IMR-90 (cell line): ENCODE data around the gene TULP3. TPM values are rescaled to one million over a fixed set of nuclear protein-coding genes. Genes with fewer than 3 reads are reported as not detected.

Experiments used
- ATAC-seq: fragments of 200-7000 bp; cut with Tn5 transposase; 2 replicates; pipeline ENCODE4 v1.9.1; 2020; ENCODE audit warnings: low read depth, mild to moderate bottlenecking, moderate library complexity
- BruUV-seq: library from RNA; stranded (reverse); fragments of 400-500 nt; replicated peaks from 2 replicates; lab custom pipeline; 2021; lab: Mats Ljungman, UMichigan
- CTCF ChIA-PET: fragments of 300-600 bp; formaldehyde crosslinking; extraction: SDS; loops from one replicate; lab custom pipeline; 2021; ENCODE audit warnings: antibody characterized with exemption; lab: Yijun Ruan, JAX
- POLR2A ChIA-PET: fragments of 300-600 bp; sonication (Branson Sonifier 250); formaldehyde crosslinking; loops from one replicate; lab custom pipeline; 2022; ENCODE audit warnings: antibody characterized with exemption; ENCODE audit not compliant: unreplicated experiment; lab: Charles Lee
- DNase-seq: peaks from one replicate; pipeline ENCODE4 v3.0.0; 2013
- H2AFZ ChIP-seq: replicated peaks from 2 replicates; pipeline ENCODE3; 2013; ENCODE audit warnings: low read length, mild to moderate bottlenecking; ENCODE audit not compliant: poor library complexity
- H2AK5ac ChIP-seq: 2 replicates; pipeline ENCODE4 v1.6.1; 2013; ENCODE audit warnings: low read depth, low read length, inconsistent platforms
- H2AK9ac ChIP-seq: replicated peaks from 2 replicates; pipeline ENCODE3; 2013; ENCODE audit warnings: mild to moderate bottlenecking, low read depth, low read length, moderate library complexity; ENCODE audit not compliant: poor library complexity
- H2BK120ac ChIP-seq: 2 replicates; pipeline ENCODE4 v1.6.1; 2013; ENCODE audit warnings: low read depth, low read length, inconsistent platforms
- H2BK15ac ChIP-seq: 3 replicates; pipeline ENCODE4 v1.6.1; 2013; ENCODE audit warnings: low read depth, low read length, inconsistent platforms
- H2BK20ac ChIP-seq: 2 replicates; pipeline ENCODE4 v1.6.1; 2013; ENCODE audit warnings: low read depth, mild to moderate bottlenecking, inconsistent platforms, low read length, moderate library complexity
- H2BK5ac ChIP-seq: 2 replicates; pipeline ENCODE4 v1.6.1; 2013; ENCODE audit warnings: mild to moderate bottlenecking, low read depth, low read length, inconsistent platforms; ENCODE audit not compliant: poor library complexity, severe bottlenecking
- H3K14ac ChIP-seq: replicated peaks from 2 replicates; pipeline ENCODE4 v1.6.1; 2013; ENCODE audit warnings: low read depth, low read length, inconsistent platforms
- H3K18ac ChIP-seq: 2 replicates; pipeline ENCODE4 v1.6.1; 2013; ENCODE audit warnings: low read depth, low read length, control low read depth
- H3K23ac ChIP-seq: 2 replicates; pipeline ENCODE4 v1.6.1; 2013; ENCODE audit warnings: low read depth, low read length, inconsistent platforms
- H3K27ac ChIP-seq: 2 replicates; pipeline ENCODE4 v1.5.1; 2013; ENCODE audit warnings: mild to moderate bottlenecking, control low read depth, low read length; ENCODE audit not compliant: insufficient read depth
- H3K27me3 ChIP-seq: 2 replicates; pipeline ENCODE4 v1.6.1; 2013; ENCODE audit warnings: low read length; ENCODE audit not compliant: control insufficient read depth, insufficient read depth
- H3K36me3 ChIP-seq: 2 replicates; pipeline ENCODE4 v1.6.1; 2013; ENCODE audit warnings: low read length, mixed read lengths; ENCODE audit not compliant: control insufficient read depth, insufficient read depth
- H3K4ac ChIP-seq: 2 replicates; pipeline ENCODE4 v1.6.1; 2013; ENCODE audit warnings: low read depth, low read length, inconsistent platforms
- H3K4me1 ChIP-seq: 2 replicates; pipeline ENCODE4 v1.6.1; 2013; ENCODE audit warnings: low read length, mixed read lengths; ENCODE audit not compliant: control insufficient read depth, insufficient read depth
- H3K4me2 ChIP-seq: 2 replicates; pipeline ENCODE4 v1.6.1; 2013; ENCODE audit warnings: low read depth, mild to moderate bottlenecking, control low read depth, low read length, moderate library complexity
- H3K4me3 ChIP-seq: 2 replicates; pipeline ENCODE4 v1.5.1; 2013; ENCODE audit warnings: low read depth, mild to moderate bottlenecking, control low read depth, low read length, moderate library complexity; ENCODE audit not compliant: insufficient read depth
- H3K56ac ChIP-seq: 2 replicates; pipeline ENCODE4 v1.6.1; 2013; ENCODE audit warnings: low read length, inconsistent platforms; ENCODE audit not compliant: insufficient read depth; ENCODE audit errors: extremely low read depth
- H3K79me1 ChIP-seq, 2 experiments: 2 replicates each; pipeline ENCODE4 v1.6.1; 2013; ENCODE audit warnings: low read length in 2 of 2, inconsistent platforms in 1 of 2, low read depth in 1 of 2
- H3K9ac ChIP-seq: 2 replicates; pipeline ENCODE4 v1.6.1; 2013; ENCODE audit warnings: low read depth, low read length, control low read depth
- H3K9me1 ChIP-seq: 2 replicates; pipeline ENCODE4 v1.6.1; 2013; ENCODE audit warnings: low read length, inconsistent platforms; ENCODE audit not compliant: insufficient read depth
- H3K9me3 ChIP-seq: 2 replicates; pipeline ENCODE4 v1.6.1; 2013; ENCODE audit warnings: low read length; ENCODE audit not compliant: control insufficient read depth, insufficient read depth
- H4K20me1 ChIP-seq: 2 replicates; pipeline ENCODE4 v1.6.1; 2013; ENCODE audit warnings: low read length, inconsistent platforms; ENCODE audit not compliant: insufficient read depth
- H4K5ac ChIP-seq: 2 replicates; pipeline ENCODE4 v1.6.1; 2013; ENCODE audit warnings: mild to moderate bottlenecking, low read depth, low read length, control low read depth
- H4K8ac ChIP-seq, 2 experiments: 2 replicates each; pipeline ENCODE4 v1.6.1; 2013; ENCODE audit warnings: low read depth in 2 of 2, low read length in 2 of 2, control low read depth in 1 of 2, inconsistent platforms in 1 of 2
- H4K91ac ChIP-seq: 2 replicates; pipeline ENCODE4 v1.6.1; 2013; ENCODE audit warnings: low read depth, low read length, inconsistent platforms; ENCODE audit not compliant: insufficient read depth
- CEBPB ChIP-seq: IDR thresholded peaks from 2 replicates; pipeline ENCODE4 v1.6.1; 2012; ENCODE audit warnings: low read depth, low read length, improper control_type of control experiment
- MAFK ChIP-seq: IDR thresholded peaks from 2 replicates; pipeline ENCODE4 v1.6.1; 2012; ENCODE audit warnings: low read depth, low read length, improper control_type of control experiment
- SMC3 ChIP-seq: fragments of 150-350 bp; IDR thresholded peaks from 2 replicates; pipeline ENCODE4 v1.6.1; 2016; ENCODE audit warnings: low read depth, mild to moderate bottlenecking, antibody characterized with exemption, low read length, moderate library complexity
- WGBS, 2 experiments: methylation state at CpG; one replicate each; pipeline versions ENCODE4 v1.1.5 to v1.1.7; 2013; ENCODE audit warnings: missing lambda C conversion rate in 2 of 2; ENCODE audit not compliant: insufficient read length in 1 of 2; ENCODE audit errors: extremely low coverage in 2 of 2; 5-methylcytosine and 5-hydroxymethylcytosine counted together
- dilution Hi-C: fragments of 300-500 bp; cut with HindIII; formaldehyde crosslinking; loops from one replicate; pipeline ENCODE4 v1.14.3; 2018; ENCODE audit warnings: low sequenced_read_pairs; ENCODE audit not compliant: unreplicated experiment
- in situ Hi-C: fragments of 300-500 bp; cut with MboI; formaldehyde crosslinking; loops from 3 replicates; pipeline ENCODE4 v1.14.3; 2019; ENCODE audit warnings: low sequenced_read_pairs, inconsistent platforms, mixed read lengths
- intact Hi-C: fragments of 100-400 bp; cut with micrococcal nuclease; formaldehyde crosslinking; loops from 2 replicates; pipeline ENCODE4 v1.10.0; 2022
- polyA plus RNA-seq, 3 experiments: library from polyadenylated mRNA; depleted of rRNA; stranded (reverse); fragments of >200 nt; gene quantifications; 2 replicates each; pipeline ENCODE4 v1.2.3, GENCODE V29; 2012; ENCODE audit warnings: low replicate concordance in 1 of 3
- total RNA-seq: library from RNA; depleted of rRNA; stranded (reverse); fragments of >200 nt; gene quantifications from 2 replicates; pipeline ENCODE4 v1.2.3, GENCODE V29; 2012

Gene TULP3
- total and polyA plus RNA-seq, 2 of the 4 experiments (the other 2 are of a cell fraction): 35.2 to 35.5 TPM

- no peak for ATAC-seq
- Histone ChIP-seq H2AK9ac (no peak overlapping the region), H3K4me2 (no peak overlapping the region), H2AK5ac (no peak overlapping the region), H4K8ac (no peak overlapping the region), H3K9me3 (no peaks in the 10 kb centered on the region), H2BK15ac (no peak overlapping the region), H3K79me1 (peaks cover 28 to 57% of the 10 kb centered on the region in 2 experiments), H2BK20ac (no peak overlapping the region), H2BK5ac (no peak overlapping the region), H3K14ac (no peak overlapping the region), H4K91ac (no peak overlapping the region), H3K27me3 (no peaks in the 10 kb centered on the region), H2AFZ (no peak overlapping the region), H2BK120ac (no peak overlapping the region), H3K9ac (no peak overlapping the region), H3K4me3 (no peak overlapping the region), H3K4me1 (no peaks in the 10 kb centered on the region), H3K27ac (no peak overlapping the region), H3K56ac (no peak overlapping the region), H3K9me1 (peaks cover 18% of the 10 kb centered on the region), H4K5ac (no peak overlapping the region), H3K18ac (no peak overlapping the region), H3K4ac (no peak overlapping the region), H3K36me3 (peaks cover 2% of the 10 kb centered on the region; the same call in 1 of the 2 replicates), H3K23ac (no peak overlapping the region), H4K20me1 (peaks cover 10% of the 10 kb centered on the region)
- intact Hi-C loops: no loop called here
- no peak for DNase-seq
- dilution Hi-C loops: no loop called here
- in situ Hi-C loops: no loop called here
- BruUV-seq: no TSS peak
- WGBS, 2 experiments: no CpG with 5 or more reads among the region's 10 CpGs
- ChIA-PET CTCF (no interaction called here), POLR2A (no interaction called here)
- TF ChIP-seq SMC3 (no peak), CEBPB (peak; percentile 21; the same call in 1 of the 2 replicates), MAFK (no peak)
Observed at GRCh38 chr12:2970744-2971143, 80.1 kb downstream of the TULP3 start.
